ENCODE results near the gene FLT3.

The FLT3 gene

GRCh38 chr13:27976362-27977091 lies 123.8 kb downstream of the FLT3 start:
- Histone ChIP-seq H3K9me3 (no peaks in the 10 kb centered on the region), H3K4me3 (ENCODE audit: low read depth, low read length) (no peak overlapping the region), H3K36me3 (no peaks in the 10 kb centered on the region), H3K27me3 (peaks cover 100% of the 10 kb centered on the region), H3K4me1 (no peaks in the 10 kb centered on the region)
- no peak for TF ChIP-seq CTCF (IDR thresholded peaks at IDR 0.05; ENCODE audit: low read depth, low read length)
- DNase-seq, result no peak

GRCh38 chr13:27975564-27976361 lies 124.6 kb downstream of the FLT3 start:
- no peak overlapping the region for H3K4me3 ChIP-seq (ENCODE audit: low read depth, low read length)

GRCh38 chr13:27973961-27974662 lies 126.3 kb downstream of the FLT3 start:
- peaks cover 100% of the 10 kb centered on the region for H3K27me3 ChIP-seq
- no peaks in the 10 kb centered on the region for H3K4me1 ChIP-seq
- no peaks in the 10 kb centered on the region for H3K36me3 ChIP-seq
- DNase-seq, result no peak
- TF ChIP-seq CTCF (IDR thresholded peaks at IDR 0.05; ENCODE audit: low read depth, low read length), result no peak
- no peak overlapping the region for H3K4me3 ChIP-seq (ENCODE audit: low read depth, low read length)
- no peaks in the 10 kb centered on the region for H3K9me3 ChIP-seq

More at GRCh38 chr13:27975564-27976361, 124.6 kb downstream of the FLT3 start:
- peaks cover 100% of the 10 kb centered on the region for H3K27me3 ChIP-seq
- no peak for DNase-seq
- H3K9me3 ChIP-seq, result no peaks in the 10 kb centered on the region
- no peak for TF ChIP-seq CTCF (IDR thresholded peaks at IDR 0.05; ENCODE audit: low read depth, low read length)
- no peaks in the 10 kb centered on the region for H3K4me1 ChIP-seq
- no peaks in the 10 kb centered on the region for H3K36me3 ChIP-seq

- no peak for DNase-seq
- H3K27me3 ChIP-seq, result peaks cover 100% of the 10 kb centered on the region
- no peaks in the 10 kb centered on the region for H3K4me1 ChIP-seq
- TF ChIP-seq CTCF (IDR thresholded peaks at IDR 0.05; ENCODE audit: low read depth, low read length), result no peak
- H3K9me3 ChIP-seq, result no peaks in the 10 kb centered on the region
- no peak overlapping the region for H3K4me3 ChIP-seq (ENCODE audit: low read depth, low read length)
- no peaks in the 10 kb centered on the region for H3K36me3 ChIP-seq
Observed at GRCh38 chr13:27973291-27973690, 127.1 kb downstream of the FLT3 start.

GRCh38 chr13:27972478-27972820 lies 127.9 kb downstream of the FLT3 start:
- no peaks in the 10 kb centered on the region for H3K4me1 ChIP-seq
- no peak for TF ChIP-seq CTCF (IDR thresholded peaks at IDR 0.05; ENCODE audit: low read depth, low read length)
- H3K27me3 ChIP-seq, result peaks cover 100% of the 10 kb centered on the region
- H3K9me3 ChIP-seq, result no peaks in the 10 kb centered on the region
- no peak for DNase-seq
- no peak overlapping the region for H3K4me3 ChIP-seq (ENCODE audit: low read depth, low read length)
- no peaks in the 10 kb centered on the region for H3K36me3 ChIP-seq
